Lower leg skin (tissue), 4 donors: ENCODE results near the gene NIPBL. TPM values are rescaled to one million over a fixed set of nuclear protein-coding genes. Genes with fewer than 3 reads are reported as not detected.

Source experiments
- DNase-seq, 2 donors: peaks; one replicate each; pipeline ENCODE4 v3.0.0-alpha.2; 2019; ENCODE audit warnings: low spot score in 2 of 2
- H3K4me3 ChIP-seq: fragments of 200-600 bp; sonication (generic); 2 replicates; pipeline ENCODE4 v1.5.1; 2017; ENCODE audit warnings: mild to moderate bottlenecking, low read depth; ENCODE audit not compliant: poor library complexity, severe bottlenecking
- POLR2A ChIP-seq, 2 donors: fragments of 450-650 bp; IDR thresholded peaks; one replicate each; pipeline ENCODE4 v1.6.1; 2016 to 2017; ENCODE audit warnings: antibody characterized with exemption in 2 of 2, mild to moderate bottlenecking in 1 of 2, moderate library complexity in 1 of 2
- WGBS, 2 donors: methylation state at CpG; one replicate each; pipeline ENCODE4 v1.1.5; 2018; 5-methylcytosine and 5-hydroxymethylcytosine counted together
- intact Hi-C: fragments of 100-400 bp; cut with DNase I; formaldehyde crosslinking; loops from one replicate; pipeline ENCODE4 v1.15.0; 2023; ENCODE audit warnings: low total_unique reads
- total RNA-seq, 4 donors: library from RNA; depleted of rRNA; stranded (reverse); fragments of >200 nt; gene quantifications; one replicate each; pipeline ENCODE4 v1.1.0, GENCODE V29; 2016
- TF ChIP-seq, protein P1 (sequence below), 3 donors: fragments of 450-650 bp; IDR thresholded peaks; one replicate each; pipeline ENCODE4 v1.5.1; 2016; ENCODE audit warnings: antibody characterized with exemption in 3 of 3, mild to moderate bottlenecking in 3 of 3, moderate library complexity in 2 of 3

The NIPBL gene
- total RNA-seq, 4 donors from 2014 or later, result 39.0 to 56.9 (median 49.4) TPM

DNA sequence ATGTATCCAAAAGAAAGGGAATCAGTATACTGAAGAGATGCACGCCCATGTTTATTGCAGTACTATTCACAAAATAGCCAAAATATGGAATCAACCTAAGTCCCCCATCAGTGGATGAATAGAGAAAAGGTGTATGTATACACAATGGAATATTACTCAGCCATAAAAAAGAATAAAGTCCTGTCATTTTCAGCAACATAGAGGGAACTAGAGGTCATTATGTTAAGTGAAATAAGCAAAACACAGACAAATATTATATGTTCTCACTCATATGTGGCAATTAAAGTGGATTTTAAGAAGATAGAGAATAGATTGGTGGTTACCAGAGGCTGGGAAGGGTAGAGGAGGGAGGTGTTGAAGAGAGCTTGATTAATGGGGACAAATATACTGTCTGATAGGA is 88.6 kb downstream of the NIPBL start:
- H3K4me3 ChIP-seq, result no peak overlapping the region
- TF ChIP-seq POLR2A (IDR thresholded peaks at IDR 0.05), result no peak
- TF ChIP-seq, protein P1, sequence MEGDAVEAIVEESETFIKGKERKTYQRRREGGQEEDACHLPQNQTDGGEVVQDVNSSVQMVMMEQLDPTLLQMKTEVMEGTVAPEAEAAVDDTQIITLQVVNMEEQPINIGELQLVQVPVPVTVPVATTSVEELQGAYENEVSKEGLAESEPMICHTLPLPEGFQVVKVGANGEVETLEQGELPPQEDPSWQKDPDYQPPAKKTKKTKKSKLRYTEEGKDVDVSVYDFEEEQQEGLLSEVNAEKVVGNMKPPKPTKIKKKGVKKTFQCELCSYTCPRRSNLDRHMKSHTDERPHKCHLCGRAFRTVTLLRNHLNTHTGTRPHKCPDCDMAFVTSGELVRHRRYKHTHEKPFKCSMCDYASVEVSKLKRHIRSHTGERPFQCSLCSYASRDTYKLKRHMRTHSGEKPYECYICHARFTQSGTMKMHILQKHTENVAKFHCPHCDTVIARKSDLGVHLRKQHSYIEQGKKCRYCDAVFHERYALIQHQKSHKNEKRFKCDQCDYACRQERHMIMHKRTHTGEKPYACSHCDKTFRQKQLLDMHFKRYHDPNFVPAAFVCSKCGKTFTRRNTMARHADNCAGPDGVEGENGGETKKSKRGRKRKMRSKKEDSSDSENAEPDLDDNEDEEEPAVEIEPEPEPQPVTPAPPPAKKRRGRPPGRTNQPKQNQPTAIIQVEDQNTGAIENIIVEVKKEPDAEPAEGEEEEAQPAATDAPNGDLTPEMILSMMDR (IDR thresholded peaks at IDR 0.05), result no peak
- 96 to 100% methylated on average over 1 of the region's 1 CpG for whole genome bisulfite sequencing, 2 donors
- intact Hi-C loops, result no loop called here
- no peak for DNase-seq

DNA sequence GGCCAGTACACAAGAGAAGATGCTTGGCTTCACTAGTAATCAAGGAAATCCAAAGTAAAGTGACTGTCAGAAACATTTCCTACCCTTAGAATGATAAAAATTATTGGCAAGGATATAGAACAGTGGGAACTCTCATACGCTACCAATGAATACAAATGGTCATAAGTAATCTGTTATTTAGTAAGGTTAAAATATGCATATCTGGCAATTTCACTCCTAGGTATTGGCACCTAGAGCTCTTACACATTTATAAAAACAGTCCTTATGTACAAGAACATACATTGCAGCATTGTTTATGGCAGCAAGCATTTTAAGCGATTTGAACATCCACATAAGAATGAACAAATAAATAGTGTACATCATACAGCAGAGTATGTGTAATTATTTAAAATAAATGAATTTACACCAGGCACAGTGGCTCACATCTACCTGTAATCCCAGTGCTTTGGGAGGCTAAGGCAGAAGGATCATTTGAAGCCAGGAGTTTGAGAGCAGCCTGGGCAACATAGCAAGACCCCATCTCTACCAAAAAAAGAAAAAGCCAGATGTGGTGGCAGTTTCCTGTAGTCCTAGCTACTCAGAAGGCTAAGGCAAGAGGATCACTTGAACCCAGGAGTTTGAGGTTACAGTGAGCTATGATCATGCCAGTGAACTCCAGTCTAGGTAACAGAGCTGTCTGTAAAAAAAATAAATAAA is 93.3 kb downstream of the NIPBL start:
- 94 to 96% methylated on average over 2 of the region's 2 CpGs for WGBS, 2 donors
- H3K4me3 ChIP-seq, result no peak overlapping the region
- intact Hi-C loops, result no loop called here
- no peak for TF ChIP-seq POLR2A (IDR thresholded peaks at IDR 0.05)
- TF ChIP-seq, protein P1 (IDR thresholded peaks at IDR 0.05), result no peak
- no peak for DNase-seq

DNA sequence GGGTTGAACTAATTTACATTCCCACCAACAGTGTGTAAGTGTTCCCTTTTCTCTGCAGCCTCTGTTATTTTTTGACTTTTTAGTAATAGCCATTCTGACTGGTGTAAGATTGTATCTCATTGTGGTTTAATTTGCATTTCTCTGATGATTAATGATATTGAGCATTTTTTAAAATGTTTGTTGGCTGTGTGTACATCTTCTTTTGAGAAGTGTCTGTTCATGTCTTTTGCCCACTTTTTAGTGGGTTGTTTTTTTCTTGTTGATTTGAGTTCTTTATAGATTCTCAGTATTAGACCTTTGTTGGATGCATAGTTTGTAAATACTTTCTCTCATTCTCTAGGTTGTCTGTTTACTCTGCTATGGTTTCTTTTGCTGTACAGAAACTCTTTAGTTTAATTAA is 101.6 kb downstream of the NIPBL start:
- no peak for TF ChIP-seq POLR2A (IDR thresholded peaks at IDR 0.05)
- TF ChIP-seq, protein P1 (IDR thresholded peaks at IDR 0.05), result no peak
- intact Hi-C loops, result no loop called here
- no peak overlapping the region for H3K4me3 ChIP-seq
- DNase-seq, result no peak

DNA sequence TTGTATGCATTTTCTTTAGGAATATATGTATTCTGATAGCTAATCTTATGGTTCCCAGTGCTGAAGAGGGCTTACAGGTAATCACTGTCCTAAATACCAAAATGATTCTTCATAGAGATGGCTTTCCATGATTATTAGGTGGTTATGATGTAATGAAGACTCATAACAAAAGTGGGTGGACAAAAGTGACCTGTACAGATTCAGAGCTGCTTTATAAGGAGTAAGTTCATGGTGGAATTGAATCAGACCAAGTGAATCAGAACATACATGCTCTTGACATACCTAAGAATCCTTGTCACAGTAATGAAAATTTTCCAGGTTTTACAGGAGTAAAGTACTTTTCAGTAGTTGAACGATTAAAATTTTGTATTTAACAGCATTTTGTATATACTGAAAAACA is 105.6 kb downstream of the NIPBL start:
- no peak for DNase-seq
- intact Hi-C loops, result no loop called here
- no peak overlapping the region for H3K4me3 ChIP-seq
- WGBS, 2 donors, result 95 to 96% methylated on average over 1 of the region's 1 CpG
- TF ChIP-seq, protein P1 (IDR thresholded peaks at IDR 0.05), result no peak
- TF ChIP-seq POLR2A (IDR thresholded peaks at IDR 0.05), result no peak

DNA sequence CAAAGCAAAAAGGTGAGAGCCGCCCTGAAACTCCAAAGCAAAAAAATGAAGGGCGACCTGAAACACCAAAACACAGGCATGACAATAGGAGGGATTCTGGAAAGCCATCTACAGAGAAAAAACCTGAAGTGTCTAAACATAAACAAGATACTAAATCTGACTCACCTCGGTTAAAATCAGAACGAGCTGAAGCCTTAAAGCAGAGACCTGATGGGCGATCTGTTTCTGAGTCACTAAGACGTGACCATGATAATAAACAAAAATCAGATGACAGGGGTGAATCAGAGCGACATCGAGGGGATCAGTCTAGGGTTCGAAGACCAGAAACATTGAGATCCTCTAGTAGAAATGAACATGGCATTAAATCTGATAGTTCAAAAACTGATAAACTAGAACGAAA is 108.8 kb downstream of the NIPBL start:
- TF ChIP-seq, protein P1 (IDR thresholded peaks at IDR 0.05), result no peak
- TF ChIP-seq POLR2A (IDR thresholded peaks at IDR 0.05), result no peak
- 95 to 96% methylated on average over 10 of the region's 10 CpGs for WGBS, 2 donors

DNA sequence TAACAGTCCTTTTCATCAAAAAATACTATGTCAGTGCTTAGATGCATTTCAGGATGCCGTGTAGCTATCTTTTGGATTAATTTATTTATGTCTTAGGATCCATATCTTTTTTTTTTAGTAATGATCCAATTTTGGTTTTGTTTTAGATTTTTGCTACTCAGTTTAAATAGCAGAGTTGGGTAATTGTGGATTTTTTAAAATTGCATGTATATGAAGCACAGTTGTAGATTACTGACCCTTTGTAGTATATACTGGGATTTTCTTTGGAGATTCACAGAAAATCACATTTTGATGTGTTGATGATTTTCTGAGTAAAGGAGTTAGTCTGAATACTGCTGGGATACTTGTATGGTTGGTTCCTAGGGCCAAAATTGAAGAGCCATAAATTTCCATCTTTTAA is 111.8 kb downstream of the NIPBL start:
- no peak overlapping the region for H3K4me3 ChIP-seq
- intact Hi-C loops, result no loop called here
- TF ChIP-seq, protein P1 (IDR thresholded peaks at IDR 0.05), result no peak
- TF ChIP-seq POLR2A (IDR thresholded peaks at IDR 0.05), result no peak
- no peak for DNase-seq
- WGBS, 2 donors, result 95 to 100% methylated on average over 1 of the region's 1 CpG

More for the DNA sequence above, 108.8 kb downstream of the NIPBL start:
- intact Hi-C loops, result no loop called here
- DNase-seq, result no peak
- H3K4me3 ChIP-seq, result no peak overlapping the region
